Lower leg skin (tissue), 3 donors: Measurements from ENCODE around the gene AK8.

ENCODE experiments used
- POLR2A ChIP-seq, 2 donors: fragments of 450-650 bp; IDR thresholded peaks; one replicate each; pipeline ENCODE4 v1.6.1; 2016 to 2017; ENCODE audit warnings: antibody characterized with exemption in 2 of 2, mild to moderate bottlenecking in 1 of 2, moderate library complexity in 1 of 2
- TF ChIP-seq, protein P1 (sequence below), 3 donors: fragments of 450-650 bp; IDR thresholded peaks; one replicate each; pipeline ENCODE4 v1.5.1; 2016; ENCODE audit warnings: antibody characterized with exemption in 3 of 3, mild to moderate bottlenecking in 3 of 3, moderate library complexity in 2 of 3

DNA sequence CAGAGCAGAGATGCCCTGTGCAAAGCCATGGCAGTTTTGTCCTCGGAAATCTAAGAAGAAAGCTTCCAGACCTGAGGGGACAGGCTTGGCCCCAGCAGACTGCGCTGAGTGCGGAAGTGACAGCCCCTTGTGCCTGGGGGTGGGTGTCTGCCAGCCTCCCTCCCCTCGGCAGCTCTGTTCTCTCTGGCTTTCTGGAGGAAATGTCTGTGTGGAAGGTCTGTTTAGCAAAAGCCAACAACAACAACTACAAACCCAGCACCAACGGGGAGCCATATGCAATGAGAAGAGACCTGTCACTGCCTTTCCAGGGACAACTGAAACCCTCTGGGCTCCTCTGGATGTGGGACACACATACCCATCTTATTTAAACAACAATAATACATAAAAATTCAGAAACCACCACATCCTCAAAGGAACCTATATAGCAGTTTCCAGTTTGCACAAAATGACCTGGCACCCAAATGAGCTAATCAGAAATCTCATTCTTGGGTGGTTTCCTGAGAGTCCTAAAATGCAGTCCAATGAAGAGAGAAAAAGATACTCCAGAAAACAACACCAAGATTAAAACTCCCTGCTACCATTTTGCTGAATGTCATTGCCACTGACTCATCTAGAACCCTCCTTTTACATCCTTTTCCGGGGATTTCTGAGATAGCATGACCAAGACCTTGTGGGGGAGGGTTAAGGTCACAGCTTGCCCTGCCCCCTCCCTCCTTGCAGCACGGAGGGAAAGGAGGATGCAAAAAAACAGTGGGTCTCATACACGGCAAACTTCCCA lies 97.7 kb downstream of the AK8 start:
- TF ChIP-seq, protein P1, sequence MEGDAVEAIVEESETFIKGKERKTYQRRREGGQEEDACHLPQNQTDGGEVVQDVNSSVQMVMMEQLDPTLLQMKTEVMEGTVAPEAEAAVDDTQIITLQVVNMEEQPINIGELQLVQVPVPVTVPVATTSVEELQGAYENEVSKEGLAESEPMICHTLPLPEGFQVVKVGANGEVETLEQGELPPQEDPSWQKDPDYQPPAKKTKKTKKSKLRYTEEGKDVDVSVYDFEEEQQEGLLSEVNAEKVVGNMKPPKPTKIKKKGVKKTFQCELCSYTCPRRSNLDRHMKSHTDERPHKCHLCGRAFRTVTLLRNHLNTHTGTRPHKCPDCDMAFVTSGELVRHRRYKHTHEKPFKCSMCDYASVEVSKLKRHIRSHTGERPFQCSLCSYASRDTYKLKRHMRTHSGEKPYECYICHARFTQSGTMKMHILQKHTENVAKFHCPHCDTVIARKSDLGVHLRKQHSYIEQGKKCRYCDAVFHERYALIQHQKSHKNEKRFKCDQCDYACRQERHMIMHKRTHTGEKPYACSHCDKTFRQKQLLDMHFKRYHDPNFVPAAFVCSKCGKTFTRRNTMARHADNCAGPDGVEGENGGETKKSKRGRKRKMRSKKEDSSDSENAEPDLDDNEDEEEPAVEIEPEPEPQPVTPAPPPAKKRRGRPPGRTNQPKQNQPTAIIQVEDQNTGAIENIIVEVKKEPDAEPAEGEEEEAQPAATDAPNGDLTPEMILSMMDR (IDR thresholded peaks at IDR 0.05): no peak
- no peak for TF ChIP-seq POLR2A (IDR thresholded peaks at IDR 0.05)
